ENCODE results near the gene POT1.

The POT1 gene

DNA sequence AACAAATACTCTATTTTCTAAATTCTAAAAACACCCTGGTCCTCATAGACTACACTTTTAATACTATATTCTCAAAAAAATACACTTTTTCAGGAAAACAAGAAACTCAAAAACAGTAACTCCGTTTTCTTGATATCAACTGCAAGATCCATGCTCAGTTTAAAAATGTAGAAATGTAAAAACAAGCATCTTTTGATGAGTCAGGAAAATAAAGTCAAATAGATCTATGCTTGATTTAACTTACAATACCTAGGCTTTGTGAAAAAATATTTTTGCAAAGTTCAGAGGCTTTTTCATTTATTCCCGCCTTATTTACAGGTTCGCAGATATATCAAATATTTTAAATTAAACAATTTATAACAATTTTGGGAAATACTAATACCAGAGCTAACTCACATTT is 33.6 kb downstream of the POT1 start:
- DNase-seq (ENCODE audit: low spot score), result no peak
- TF ChIP-seq, protein P1, sequence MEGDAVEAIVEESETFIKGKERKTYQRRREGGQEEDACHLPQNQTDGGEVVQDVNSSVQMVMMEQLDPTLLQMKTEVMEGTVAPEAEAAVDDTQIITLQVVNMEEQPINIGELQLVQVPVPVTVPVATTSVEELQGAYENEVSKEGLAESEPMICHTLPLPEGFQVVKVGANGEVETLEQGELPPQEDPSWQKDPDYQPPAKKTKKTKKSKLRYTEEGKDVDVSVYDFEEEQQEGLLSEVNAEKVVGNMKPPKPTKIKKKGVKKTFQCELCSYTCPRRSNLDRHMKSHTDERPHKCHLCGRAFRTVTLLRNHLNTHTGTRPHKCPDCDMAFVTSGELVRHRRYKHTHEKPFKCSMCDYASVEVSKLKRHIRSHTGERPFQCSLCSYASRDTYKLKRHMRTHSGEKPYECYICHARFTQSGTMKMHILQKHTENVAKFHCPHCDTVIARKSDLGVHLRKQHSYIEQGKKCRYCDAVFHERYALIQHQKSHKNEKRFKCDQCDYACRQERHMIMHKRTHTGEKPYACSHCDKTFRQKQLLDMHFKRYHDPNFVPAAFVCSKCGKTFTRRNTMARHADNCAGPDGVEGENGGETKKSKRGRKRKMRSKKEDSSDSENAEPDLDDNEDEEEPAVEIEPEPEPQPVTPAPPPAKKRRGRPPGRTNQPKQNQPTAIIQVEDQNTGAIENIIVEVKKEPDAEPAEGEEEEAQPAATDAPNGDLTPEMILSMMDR (IDR thresholded peaks at IDR 0.05), result no peak
- Histone ChIP-seq H3K4me3 (no peak overlapping the region), H3K27ac (no peak overlapping the region)

DNA sequence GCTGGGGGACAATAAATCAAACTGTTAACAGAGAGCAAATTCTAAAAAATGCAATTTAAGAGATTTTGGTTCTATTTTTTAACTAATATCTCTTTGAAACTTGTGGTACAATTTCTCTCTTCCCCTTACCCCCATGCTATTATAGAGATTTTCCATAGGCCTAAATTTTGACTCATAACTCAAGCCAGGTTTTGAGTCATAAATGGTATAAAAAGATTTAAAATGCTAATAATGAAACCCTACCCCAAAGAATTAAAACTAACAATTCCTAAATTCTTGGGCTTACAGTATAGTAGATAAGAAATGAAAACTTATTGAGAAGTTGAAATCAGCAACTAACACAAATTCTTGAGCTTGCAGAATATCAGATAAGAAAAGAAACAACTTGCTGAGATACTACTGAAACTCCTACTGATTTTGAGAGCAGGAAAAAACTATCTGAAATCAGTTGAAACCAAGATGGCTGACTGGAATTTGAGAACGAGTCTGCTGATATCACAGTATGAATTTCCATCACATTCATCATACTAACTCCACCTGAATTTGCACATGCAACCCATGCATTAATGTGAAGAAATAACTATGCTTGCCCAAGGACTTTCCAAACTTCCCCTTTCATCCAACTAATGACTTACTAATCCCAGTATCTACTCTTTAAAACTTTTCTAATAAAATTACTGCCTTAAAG is 36.3 kb downstream of the POT1 start:
- Histone ChIP-seq H3K27ac (no peak overlapping the region), H3K4me3 (no peak overlapping the region)
- DNase-seq (ENCODE audit: low spot score), result no peak
- TF ChIP-seq, protein P1 (IDR thresholded peaks at IDR 0.05), result no peak

DNA sequence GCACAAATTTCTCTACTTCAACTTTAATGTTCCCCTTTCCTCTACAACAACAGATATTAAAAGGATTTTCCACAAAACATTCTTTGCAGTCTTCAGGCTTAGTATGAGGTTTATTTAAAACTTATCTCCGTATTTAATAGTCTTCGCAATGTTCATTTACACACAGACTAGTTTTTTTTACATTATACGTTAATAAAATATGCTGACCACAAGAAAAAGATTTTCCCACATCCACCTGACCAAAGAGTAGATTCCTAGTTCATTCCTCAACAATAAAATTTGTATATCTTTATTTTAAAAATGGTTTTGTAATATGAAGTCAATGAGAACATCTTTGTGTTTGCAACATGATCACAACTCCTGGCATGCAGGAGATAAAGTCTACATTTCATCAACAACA is 42.4 kb downstream of the POT1 start:
- TF ChIP-seq, protein P1 (IDR thresholded peaks at IDR 0.05), result no peak
- DNase-seq (ENCODE audit: low spot score), result no peak
- H3K27ac ChIP-seq, result no peak overlapping the region

DNA sequence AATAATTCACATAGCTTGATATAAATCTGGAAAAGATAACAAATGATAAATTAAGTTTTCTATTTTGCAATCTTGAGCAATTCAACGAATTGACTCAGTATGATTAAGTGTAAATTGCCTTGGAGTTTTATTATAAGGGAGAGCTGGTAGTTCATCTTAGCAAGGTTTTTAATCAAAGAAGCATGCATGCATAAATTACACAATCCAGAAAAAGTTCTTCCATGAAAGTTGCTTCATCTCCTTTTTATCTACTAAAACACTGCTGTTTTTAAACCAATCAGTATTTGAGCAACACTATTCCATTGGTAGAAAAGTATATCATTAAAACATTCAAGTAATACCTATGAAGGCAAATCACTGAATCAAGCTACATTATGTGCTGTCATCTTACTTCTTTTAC is 47.6 kb downstream of the POT1 start:
- no peak for DNase-seq (ENCODE audit: low spot score)
- H3K4me3 ChIP-seq, result no peak overlapping the region

More for the DNA sequence above, 42.4 kb downstream of the POT1 start:
- no peak overlapping the region for H3K4me3 ChIP-seq

DNA sequence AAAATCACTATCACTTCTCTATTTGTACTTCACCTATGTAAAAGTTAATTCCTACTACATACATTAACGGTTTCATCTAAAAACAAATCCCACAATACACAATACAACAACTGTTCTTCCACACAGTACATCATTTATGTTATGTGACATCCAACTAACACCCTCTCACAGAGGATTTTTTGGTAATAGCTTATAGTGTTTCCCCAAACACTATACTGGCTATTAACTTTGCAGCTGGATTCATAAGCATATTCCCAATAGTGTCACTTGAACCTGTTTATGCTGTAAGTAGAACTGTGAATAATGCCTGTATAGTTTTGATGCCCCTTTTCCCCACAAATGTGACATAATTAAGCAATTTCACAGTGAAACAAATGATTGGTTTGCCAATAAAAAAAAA is 49.9 kb downstream of the POT1 start:
- no peak overlapping the region for H3K4me3 ChIP-seq
- no peak overlapping the region for H3K27ac ChIP-seq
- DNase-seq (ENCODE audit: low spot score), result no peak
- TF ChIP-seq, protein P1 (IDR thresholded peaks at IDR 0.05), result no peak

More for the DNA sequence above, 47.6 kb downstream of the POT1 start:
- H3K27ac ChIP-seq, result no peak overlapping the region
- TF ChIP-seq, protein P1 (IDR thresholded peaks at IDR 0.05), result no peak

DNA sequence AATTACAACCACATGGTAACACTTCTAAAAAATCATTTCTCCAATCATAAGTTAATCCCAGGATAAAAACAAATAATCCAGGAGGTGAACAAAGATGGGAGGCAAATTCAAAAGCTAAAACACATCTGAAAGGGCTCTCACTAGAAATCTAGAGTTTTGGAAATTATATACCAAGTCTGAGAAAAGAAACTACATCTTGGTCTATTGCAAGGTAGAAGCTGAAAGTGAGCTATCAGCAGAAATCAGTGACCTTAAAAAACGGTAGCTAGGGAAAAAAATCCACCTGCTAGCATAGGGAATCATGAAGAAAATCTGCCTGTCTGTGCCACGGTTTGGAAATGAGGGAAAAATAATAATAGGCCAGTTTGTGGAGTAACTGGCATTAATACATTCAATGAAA is 50.5 kb downstream of the POT1 start:
- DNase-seq (ENCODE audit: low spot score), result no peak
- TF ChIP-seq, protein P1 (IDR thresholded peaks at IDR 0.05), result no peak
- Histone ChIP-seq H3K27ac (no peak overlapping the region), H3K4me3 (no peak overlapping the region)

DNA sequence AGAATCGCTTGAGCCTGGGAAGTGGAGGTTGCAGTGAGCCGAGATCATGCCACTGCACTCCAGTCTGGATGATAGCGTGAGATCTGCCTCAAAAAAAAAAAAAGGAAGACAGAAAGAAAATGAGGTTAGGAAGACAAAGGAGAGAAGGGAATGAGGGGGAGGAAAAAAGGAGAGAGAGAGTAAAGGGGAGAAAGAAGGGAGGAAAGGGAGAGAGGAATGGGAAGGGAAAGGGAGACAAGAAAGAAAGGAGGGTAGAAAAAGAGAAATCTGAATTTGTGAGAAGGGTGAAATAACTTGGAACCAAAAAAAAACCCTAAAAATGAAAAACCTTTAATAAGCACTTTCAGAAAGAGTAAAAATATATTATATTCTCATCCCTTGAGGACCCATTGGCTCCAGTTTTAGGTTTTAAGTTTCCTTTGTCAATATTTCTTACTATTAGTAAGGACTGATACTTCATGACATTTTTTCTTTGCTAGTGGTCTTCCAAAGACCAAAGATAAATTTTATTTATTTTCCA is 54.9 kb downstream of the POT1 start:
- Histone ChIP-seq H3K27ac (no peak overlapping the region), H3K4me3 (no peak overlapping the region)
- TF ChIP-seq, protein P1 (IDR thresholded peaks at IDR 0.05), result no peak
- no peak for DNase-seq (ENCODE audit: low spot score)
